Activated CD4-positive, alpha-beta T cell treated with anti-CD3 and anti-CD28 coated beads, Interleukin-2, amount 10 ng/mL, durations not matched to agents 24 days and 14 days (primary cell): ENCODE measurements around the gene PCYOX1L. TPM values are rescaled to one million over a fixed set of nuclear protein-coding genes. Genes with fewer than 3 reads are reported as not detected.
"Not testable (repeated sequence)": the region's sequence is repeated elsewhere in the genome, so short reads cannot be mapped to it uniquely, and the experiment has no call there.

Source experiments
- DNase-seq: peaks from one replicate; pipeline ENCODE4 v3.0.0; 2022
- H3K27ac Mint-ChIP-seq: one replicate; pipeline ENCODE4 v1.8.0; 2022; ENCODE audit warnings: mild to moderate bottlenecking, mixed read lengths
- H3K27me3 Mint-ChIP-seq: one replicate; pipeline ENCODE4 v1.8.0; 2022; ENCODE audit warnings: mixed read lengths
- H3K36me3 Mint-ChIP-seq: one replicate; pipeline ENCODE4 v1.8.0; 2022; ENCODE audit warnings: low read depth, mild to moderate bottlenecking, mixed read lengths
- H3K4me1 Mint-ChIP-seq: one replicate; pipeline ENCODE4 v1.8.0; 2021; ENCODE audit warnings: mixed read lengths
- H3K4me3 Mint-ChIP-seq: one replicate; pipeline ENCODE4 v1.8.0; 2022; ENCODE audit warnings: mild to moderate bottlenecking, moderate library complexity, mixed read lengths
- H3K9me3 Mint-ChIP-seq: one replicate; pipeline ENCODE4 v1.8.0; 2021; ENCODE audit warnings: mixed read lengths
- intact Hi-C: fragments of 100-400 bp; cut with micrococcal nuclease; formaldehyde crosslinking; loops from one replicate; pipeline ENCODE4 v1.15.1; 2023
- total RNA-seq: library from RNA; stranded (reverse); gene quantifications from 2 replicates; pipeline ENCODE4 v1.2.3, GENCODE V29; 2022

Gene PCYOX1L
- total RNA-seq, 1 donor from 2014 or later, result 21.2 TPM

GRCh38 chr5:149391076-149391475, 33.2 kb downstream of the PCYOX1L start:
- intact Hi-C loops, H3K4me1 Mint-ChIP-seq, H3K36me3 Mint-ChIP-seq, H3K27ac Mint-ChIP-seq, H3K9me3 Mint-ChIP-seq, H3K4me3 Mint-ChIP-seq, DNase-seq: not testable (repeated sequence)
- peaks cover 12% of the 10 kb centered on the region for H3K27me3 Mint-ChIP-seq

- H3K27ac Mint-ChIP-seq, result no peak overlapping the region
- no peak for DNase-seq
- no peaks in the 10 kb centered on the region for H3K36me3 Mint-ChIP-seq
- no peak overlapping the region for H3K4me3 Mint-ChIP-seq
- peaks cover 12% of the 10 kb centered on the region for H3K27me3 Mint-ChIP-seq
- intact Hi-C loops, result no loop called here
- no peaks in the 10 kb centered on the region for H3K4me1 Mint-ChIP-seq
- no peaks in the 10 kb centered on the region for H3K9me3 Mint-ChIP-seq
These were observed 33.7 kb downstream of the PCYOX1L start for GRCh38 chr5:149391524-149391923.

GRCh38 chr5:149392718-149393117, 34.9 kb downstream of the PCYOX1L start:
- no peaks in the 10 kb centered on the region for H3K4me1 Mint-ChIP-seq
- no peaks in the 10 kb centered on the region for H3K36me3 Mint-ChIP-seq
- intact Hi-C loops, result no loop called here
- H3K27me3 Mint-ChIP-seq, result peaks cover 15% of the 10 kb centered on the region
- H3K4me3 Mint-ChIP-seq, result no peak overlapping the region
- H3K27ac Mint-ChIP-seq, result no peak overlapping the region
- no peaks in the 10 kb centered on the region for H3K9me3 Mint-ChIP-seq
- DNase-seq, result no peak

- H3K27ac Mint-ChIP-seq, H3K4me3 Mint-ChIP-seq, H3K9me3 Mint-ChIP-seq, H3K36me3 Mint-ChIP-seq, intact Hi-C loops, H3K4me1 Mint-ChIP-seq, DNase-seq: not testable (repeated sequence)
- peaks cover 11% of the 10 kb centered on the region for H3K27me3 Mint-ChIP-seq
These were observed 37.1 kb downstream of the PCYOX1L start for GRCh38 chr5:149394996-149395395.

GRCh38 chr5:149397530-149397929, 39.7 kb downstream of the PCYOX1L start:
- Mint-ChIP-seq H3K27ac (no peak overlapping the region), H3K27me3 (peaks cover 13% of the 10 kb centered on the region), H3K9me3 (no peaks in the 10 kb centered on the region), H3K4me3 (no peak overlapping the region), H3K4me1 (no peaks in the 10 kb centered on the region), H3K36me3 (no peaks in the 10 kb centered on the region)
- intact Hi-C loops, result no loop called here
- no peak for DNase-seq

GRCh38 chr5:149398747-149399266, 41.0 kb downstream of the PCYOX1L start:
- H3K4me1 Mint-ChIP-seq, H3K4me3 Mint-ChIP-seq, intact Hi-C loops, H3K36me3 Mint-ChIP-seq, H3K9me3 Mint-ChIP-seq, H3K27ac Mint-ChIP-seq, DNase-seq: not testable (repeated sequence)
- peaks cover 13% of the 10 kb centered on the region for H3K27me3 Mint-ChIP-seq

GRCh38 chr5:149399775-149400174, 41.9 kb downstream of the PCYOX1L start:
- peaks cover 12% of the 10 kb centered on the region for H3K27me3 Mint-ChIP-seq
- H3K36me3 Mint-ChIP-seq, result no peaks in the 10 kb centered on the region
- H3K4me1 Mint-ChIP-seq, result no peaks in the 10 kb centered on the region
- no peak for DNase-seq
- H3K4me3 Mint-ChIP-seq, result no peak overlapping the region
- no peaks in the 10 kb centered on the region for H3K9me3 Mint-ChIP-seq
- intact Hi-C loops, result no loop called here
- H3K27ac Mint-ChIP-seq, result no peak overlapping the region

- no peak for DNase-seq
- intact Hi-C loops, result no loop called here
- Mint-ChIP-seq H3K4me1 (no peaks in the 10 kb centered on the region), H3K27me3 (peaks cover 9% of the 10 kb centered on the region), H3K4me3 (no peak overlapping the region), H3K36me3 (no peaks in the 10 kb centered on the region), H3K9me3 (no peaks in the 10 kb centered on the region), H3K27ac (no peak overlapping the region)
These were observed 42.5 kb downstream of the PCYOX1L start for GRCh38 chr5:149400304-149400703.

GRCh38 chr5:149401051-149401450, 43.2 kb downstream of the PCYOX1L start:
- intact Hi-C loops, result no loop called here
- no peak overlapping the region for H3K27ac Mint-ChIP-seq
- no peaks in the 10 kb centered on the region for H3K36me3 Mint-ChIP-seq
- no peaks in the 10 kb centered on the region for H3K9me3 Mint-ChIP-seq
- no peaks in the 10 kb centered on the region for H3K4me1 Mint-ChIP-seq
- no peak overlapping the region for H3K4me3 Mint-ChIP-seq
- no peak for DNase-seq
- peaks cover 9% of the 10 kb centered on the region for H3K27me3 Mint-ChIP-seq

GRCh38 chr5:149402291-149402690, 44.4 kb downstream of the PCYOX1L start:
- intact Hi-C loops, result no loop called here
- H3K4me1 Mint-ChIP-seq, result no peaks in the 10 kb centered on the region
- no peak overlapping the region for H3K27ac Mint-ChIP-seq
- H3K36me3 Mint-ChIP-seq, result no peaks in the 10 kb centered on the region
- no peak for DNase-seq
- peaks cover 6% of the 10 kb centered on the region for H3K27me3 Mint-ChIP-seq
- no peak overlapping the region for H3K4me3 Mint-ChIP-seq
- H3K9me3 Mint-ChIP-seq, result no peaks in the 10 kb centered on the region

- Mint-ChIP-seq H3K4me3 (no peak overlapping the region), H3K27me3 (peaks cover 3% of the 10 kb centered on the region), H3K4me1 (no peaks in the 10 kb centered on the region), H3K9me3 (no peaks in the 10 kb centered on the region), H3K27ac (no peak overlapping the region), H3K36me3 (no peaks in the 10 kb centered on the region)
- intact Hi-C loops, result no loop called here
- DNase-seq, result no peak
These were observed 46.3 kb downstream of the PCYOX1L start for GRCh38 chr5:149403923-149404745.

- Mint-ChIP-seq H3K4me3 (no peak overlapping the region), H3K4me1 (no peaks in the 10 kb centered on the region), H3K9me3 (no peaks in the 10 kb centered on the region), H3K27me3 (peaks cover 2% of the 10 kb centered on the region), H3K36me3 (no peaks in the 10 kb centered on the region), H3K27ac (no peak overlapping the region)
- no peak for DNase-seq
- intact Hi-C loops, result no loop called here
These were observed 47.1 kb downstream of the PCYOX1L start for GRCh38 chr5:149404746-149405549.

GRCh38 chr5:149405550-149406202, 47.8 kb downstream of the PCYOX1L start:
- H3K36me3 Mint-ChIP-seq, result no peaks in the 10 kb centered on the region
- no peak overlapping the region for H3K27ac Mint-ChIP-seq
- intact Hi-C loops, result no loop called here
- peaks cover 2% of the 10 kb centered on the region for H3K27me3 Mint-ChIP-seq
- DNase-seq, result no peak
- H3K4me1 Mint-ChIP-seq, result no peaks in the 10 kb centered on the region
- no peaks in the 10 kb centered on the region for H3K9me3 Mint-ChIP-seq
- H3K4me3 Mint-ChIP-seq, result no peak overlapping the region
